Caco-2 (cell line): Measurements from ENCODE around the gene FEV. TPM values are rescaled to one million over a fixed set of nuclear protein-coding genes. Genes with fewer than 3 reads are reported as not detected.

Experiments used
- BruUV-seq: library from RNA; stranded (reverse); fragments of 400-500 nt; replicated peaks from 2 replicates; lab custom pipeline; 2021; lab: Mats Ljungman, UMichigan
- CTCF ChIA-PET: fragments of 300-600 bp; sonication (Branson Sonifier 250); formaldehyde crosslinking; loops from one replicate; lab custom pipeline; 2022; ENCODE audit warnings: antibody characterized with exemption; lab: Charles Lee
- POLR2A ChIA-PET: fragments of 300-600 bp; sonication (Branson Sonifier 250); formaldehyde crosslinking; loops from one replicate; lab custom pipeline; 2022; ENCODE audit warnings: antibody characterized with exemption; lab: Charles Lee
- DNase-seq, 2 experiments: peaks; one replicate each; pipeline versions ENCODE4 v3.0.0 to v3.0.0-alpha.2; 2020 to 2022
- H3K27me3 ChIP-seq: replicated peaks from 2 replicates; pipeline ENCODE4 v1.6.0; 2011; ENCODE audit warnings: low read length; ENCODE audit not compliant: control insufficient read depth, insufficient read depth
- H3K36me3 ChIP-seq: 2 replicates; pipeline ENCODE4 v1.5.1; 2011; ENCODE audit warnings: low read length; ENCODE audit not compliant: control insufficient read depth, insufficient read depth
- H3K4me1 ChIP-seq: fragments of 250-450 bp; sonication (Bioruptor Pico); 2 replicates; pipeline ENCODE4 v1.5.1; 2020; ENCODE audit warnings: mild to moderate bottlenecking
- H3K4me3 ChIP-seq: 2 replicates; pipeline ENCODE4 v1.5.1; 2011; ENCODE audit warnings: low read depth, mild to moderate bottlenecking, control low read depth, low read length
- H3K9me3 ChIP-seq: fragments of 250-450 bp; sonication (Bioruptor Pico); 2 replicates; pipeline ENCODE4 v1.5.1; 2020; ENCODE audit warnings: mild to moderate bottlenecking, moderate library complexity
- H3K27ac Mint-ChIP-seq: one replicate; pipeline ENCODE4 v1.8.0; 2022; ENCODE audit warnings: mixed read lengths; ENCODE audit not compliant: unreplicated experiment
- H3K27me3 Mint-ChIP-seq: one replicate; pipeline ENCODE4 v1.8.0; 2022; ENCODE audit warnings: mixed read lengths; ENCODE audit not compliant: insufficient read depth, unreplicated experiment
- H3K36me3 Mint-ChIP-seq: one replicate; pipeline ENCODE4 v1.8.0; 2022; ENCODE audit warnings: mild to moderate bottlenecking, mixed read lengths; ENCODE audit not compliant: insufficient read depth, unreplicated experiment
- H3K4me1 Mint-ChIP-seq: one replicate; pipeline ENCODE4 v1.8.0; 2022; ENCODE audit warnings: low read depth, mixed read lengths; ENCODE audit not compliant: unreplicated experiment
- H3K4me3 Mint-ChIP-seq: one replicate; pipeline ENCODE4 v1.8.0; 2022; ENCODE audit warnings: mild to moderate bottlenecking, moderate library complexity, mixed read lengths; ENCODE audit not compliant: unreplicated experiment
- H3K9me3 Mint-ChIP-seq: one replicate; pipeline ENCODE4 v1.8.0; 2022; ENCODE audit warnings: mixed read lengths; ENCODE audit not compliant: unreplicated experiment
- intact Hi-C: fragments of 100-400 bp; cut with micrococcal nuclease; formaldehyde crosslinking; loops from one replicate; pipeline ENCODE4 v1.10.0; 2022; ENCODE audit not compliant: unreplicated experiment
- total RNA-seq: library from RNA; stranded (reverse); gene quantifications from 2 replicates; pipeline ENCODE4 v1.2.3, GENCODE V29; 2022
- TF ChIP-seq, protein P1 (sequence below), 2 experiments: fragments of 200-600 bp in 1 of 2; IDR thresholded peaks; 1 replicate in 1 of 2; 2 replicates in 1 of 2; pipeline versions ENCODE4 v1.5.1 to v1.8.0; 2011 to 2022; ENCODE audit warnings: antibody characterized with exemption in 1 of 2, control low read depth in 1 of 2, inconsistent platforms in 1 of 2, low read depth in 1 of 2, low read length in 1 of 2, mild to moderate bottlenecking in 1 of 2, moderate library complexity in 1 of 2; ENCODE audit not compliant: insufficient read depth in 1 of 2, severe bottlenecking in 1 of 2, unreplicated experiment in 1 of 2

Gene FEV
- total RNA-seq, 1 experiment from 2014 or later = not detected

DNA sequence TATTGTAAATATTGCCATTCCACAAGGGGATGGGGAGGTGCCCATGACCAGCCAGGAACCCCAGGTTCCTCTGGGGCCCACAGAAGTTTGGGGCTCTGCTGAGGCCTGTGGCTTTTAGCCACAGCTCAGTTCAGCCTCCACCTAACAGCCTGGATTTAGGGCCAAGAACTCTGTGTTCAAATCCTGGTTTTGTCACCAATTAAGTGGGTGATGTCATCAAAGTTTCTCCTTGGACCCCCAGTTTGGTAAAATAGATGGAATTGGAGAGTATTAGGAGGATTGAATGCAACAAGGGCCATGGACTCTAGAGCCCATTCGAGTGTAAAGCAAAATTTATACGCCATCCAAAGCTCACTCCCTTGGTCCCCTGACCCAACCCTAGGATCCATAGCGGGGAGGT, 3.2 kb upstream of the FEV start:
- Mint-ChIP-seq H3K27me3 (peaks cover 42% of the 10 kb centered on the region), H3K4me1 (no peaks in the 10 kb centered on the region), H3K27ac (no peak overlapping the region), H3K4me3 (no peak overlapping the region), H3K36me3 (no peaks in the 10 kb centered on the region), H3K9me3 (no peaks in the 10 kb centered on the region)
- H3K27me3 ChIP-seq = peaks cover 9% of the 10 kb centered on the region
- peaks cover 1% of the 10 kb centered on the region; the same call in 1 of the 2 replicates for H3K4me1 ChIP-seq
- intact Hi-C loops = no loop called here
- BruUV-seq = no TSS peak
- H3K4me3 ChIP-seq = no peak overlapping the region
- ChIA-PET CTCF (interaction anchor here (0.9 kb wide), 1 partner anchor 42 kb away, joined by 5 read pairs; no protein-coding TSS in a partner anchor), POLR2A (no interaction called here)
- H3K36me3 ChIP-seq = no peaks in the 10 kb centered on the region
- peak in 1 of 2 experiments; percentile 1 for DNase-seq
- no peaks in the 10 kb centered on the region for H3K9me3 ChIP-seq
- TF ChIP-seq, protein P1, sequence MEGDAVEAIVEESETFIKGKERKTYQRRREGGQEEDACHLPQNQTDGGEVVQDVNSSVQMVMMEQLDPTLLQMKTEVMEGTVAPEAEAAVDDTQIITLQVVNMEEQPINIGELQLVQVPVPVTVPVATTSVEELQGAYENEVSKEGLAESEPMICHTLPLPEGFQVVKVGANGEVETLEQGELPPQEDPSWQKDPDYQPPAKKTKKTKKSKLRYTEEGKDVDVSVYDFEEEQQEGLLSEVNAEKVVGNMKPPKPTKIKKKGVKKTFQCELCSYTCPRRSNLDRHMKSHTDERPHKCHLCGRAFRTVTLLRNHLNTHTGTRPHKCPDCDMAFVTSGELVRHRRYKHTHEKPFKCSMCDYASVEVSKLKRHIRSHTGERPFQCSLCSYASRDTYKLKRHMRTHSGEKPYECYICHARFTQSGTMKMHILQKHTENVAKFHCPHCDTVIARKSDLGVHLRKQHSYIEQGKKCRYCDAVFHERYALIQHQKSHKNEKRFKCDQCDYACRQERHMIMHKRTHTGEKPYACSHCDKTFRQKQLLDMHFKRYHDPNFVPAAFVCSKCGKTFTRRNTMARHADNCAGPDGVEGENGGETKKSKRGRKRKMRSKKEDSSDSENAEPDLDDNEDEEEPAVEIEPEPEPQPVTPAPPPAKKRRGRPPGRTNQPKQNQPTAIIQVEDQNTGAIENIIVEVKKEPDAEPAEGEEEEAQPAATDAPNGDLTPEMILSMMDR (IDR thresholded peaks at IDR 0.05; ENCODE audit: insufficient read depth in 1 of 2, low read depth in 1 of 2, low read length in 1 of 2, severe bottlenecking in 1 of 2, unreplicated experiment in 1 of 2) = no peak

DNA sequence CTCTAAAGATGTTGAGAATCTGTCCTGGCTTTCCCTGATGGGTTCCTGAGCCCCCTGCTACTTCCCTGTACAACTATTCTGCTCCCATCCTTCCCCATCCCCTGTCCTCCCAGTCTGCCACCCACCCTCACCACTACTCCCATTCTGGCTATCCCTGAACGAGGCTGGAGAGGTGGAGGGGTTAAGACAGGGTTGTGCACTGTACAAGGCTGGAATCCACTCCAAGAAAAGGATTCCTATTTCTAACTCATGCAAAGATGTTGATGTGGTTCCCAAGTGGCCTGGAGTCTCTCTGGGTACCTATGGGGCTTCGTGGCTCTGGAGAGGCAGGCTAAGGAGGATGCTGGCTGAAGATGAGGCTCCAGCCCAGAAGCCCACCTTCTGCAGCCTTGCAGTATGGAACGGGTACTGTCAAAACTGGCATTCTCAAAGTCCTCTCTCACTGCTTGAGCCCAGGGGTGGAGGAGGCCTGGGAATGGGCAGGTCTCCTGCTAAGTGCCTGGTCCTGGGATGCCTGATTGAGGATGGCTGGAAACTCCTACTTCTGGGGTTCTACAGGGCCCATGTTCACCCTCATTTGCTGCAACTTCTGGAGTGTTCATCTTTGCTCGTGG, 1.3 kb upstream of the FEV start:
- DNase-seq = no peak
- intact Hi-C loops = no loop called here
- Mint-ChIP-seq H3K27ac (no peak overlapping the region), H3K4me3 (no peak overlapping the region), H3K9me3 (no peaks in the 10 kb centered on the region), H3K36me3 (no peaks in the 10 kb centered on the region), H3K27me3 (peaks cover 41% of the 10 kb centered on the region), H3K4me1 (peaks cover 1% of the 10 kb centered on the region)
- no TSS peak for BruUV-seq
- peaks cover 15% of the 10 kb centered on the region for H3K27me3 ChIP-seq
- H3K36me3 ChIP-seq = no peaks in the 10 kb centered on the region
- peaks cover 9% of the 10 kb centered on the region for H3K4me1 ChIP-seq
- CTCF ChIA-PET = no interaction called here
- POLR2A ChIA-PET = no interaction called here
- TF ChIP-seq, protein P1 (IDR thresholded peaks at IDR 0.05; ENCODE audit: insufficient read depth in 1 of 2, low read depth in 1 of 2, low read length in 1 of 2, severe bottlenecking in 1 of 2, unreplicated experiment in 1 of 2) = no peak
- no peaks in the 10 kb centered on the region for H3K9me3 ChIP-seq
- H3K4me3 ChIP-seq = no peak overlapping the region

DNA sequence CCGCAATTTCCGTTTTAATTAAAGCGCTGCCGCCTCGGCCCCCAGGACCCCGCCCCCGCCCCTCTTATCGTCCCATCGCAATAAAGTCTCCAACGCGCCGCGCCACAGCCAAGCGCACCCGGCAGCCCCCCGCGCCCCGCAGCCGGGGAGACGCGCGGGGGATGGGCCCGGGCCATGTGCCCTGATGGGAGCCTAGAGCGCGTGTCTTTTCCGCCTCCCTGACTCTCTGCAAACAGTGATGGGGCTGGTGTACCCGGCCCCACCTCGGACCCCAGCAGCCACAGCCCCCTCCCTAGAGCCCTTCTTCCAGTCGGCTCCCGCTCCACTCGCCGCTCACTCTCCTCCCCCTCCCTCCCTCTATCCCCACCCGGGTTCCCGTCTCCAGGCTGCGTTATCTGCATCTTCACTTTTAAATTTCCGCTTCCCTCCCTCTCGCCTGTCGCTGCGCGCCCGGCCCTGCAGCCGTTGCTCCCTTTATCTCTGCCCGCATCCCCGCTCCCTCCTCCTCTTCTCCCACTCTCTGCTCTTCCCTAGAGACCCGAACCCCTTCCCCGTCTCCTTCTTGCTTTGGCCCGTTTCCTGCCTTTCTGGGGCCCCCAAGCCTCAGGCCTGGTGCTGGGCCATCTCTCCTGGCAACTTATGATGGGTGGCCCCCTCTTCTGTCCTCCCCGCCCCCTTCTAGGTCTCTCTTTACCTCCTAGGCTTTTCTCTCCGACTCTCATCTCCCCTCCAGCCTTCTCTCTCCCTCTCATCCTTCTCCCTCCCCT, 524 bp upstream of the FEV start:
- CTCF ChIA-PET = interaction anchor here (1.0 kb wide), 1 partner anchor 16 kb away, joined by 3 read pairs; no protein-coding TSS in a partner anchor

More for the DNA sequence above, 524 bp upstream of the FEV start:
- no TSS peak for BruUV-seq
- Histone ChIP-seq H3K4me3 (no peak overlapping the region), H3K4me1 (peaks cover 14% of the 10 kb centered on the region), H3K36me3 (no peaks in the 10 kb centered on the region), H3K27me3 (peaks cover 12% of the 10 kb centered on the region), H3K9me3 (no peaks in the 10 kb centered on the region)
- Mint-ChIP-seq H3K36me3 (no peaks in the 10 kb centered on the region), H3K27ac (no peak overlapping the region), H3K4me1 (peaks cover 6% of the 10 kb centered on the region), H3K27me3 (peaks cover 43% of the 10 kb centered on the region), H3K9me3 (no peaks in the 10 kb centered on the region), H3K4me3 (no peak overlapping the region)
- TF ChIP-seq, protein P1 (IDR thresholded peaks at IDR 0.05; ENCODE audit: insufficient read depth in 1 of 2, low read depth in 1 of 2, low read length in 1 of 2, severe bottlenecking in 1 of 2, unreplicated experiment in 1 of 2) = no peak
- intact Hi-C loops = no loop called here
- DNase-seq = no peak
- POLR2A ChIA-PET = no interaction called here
